ENCODE data around the gene KCTD16.

DNA sequence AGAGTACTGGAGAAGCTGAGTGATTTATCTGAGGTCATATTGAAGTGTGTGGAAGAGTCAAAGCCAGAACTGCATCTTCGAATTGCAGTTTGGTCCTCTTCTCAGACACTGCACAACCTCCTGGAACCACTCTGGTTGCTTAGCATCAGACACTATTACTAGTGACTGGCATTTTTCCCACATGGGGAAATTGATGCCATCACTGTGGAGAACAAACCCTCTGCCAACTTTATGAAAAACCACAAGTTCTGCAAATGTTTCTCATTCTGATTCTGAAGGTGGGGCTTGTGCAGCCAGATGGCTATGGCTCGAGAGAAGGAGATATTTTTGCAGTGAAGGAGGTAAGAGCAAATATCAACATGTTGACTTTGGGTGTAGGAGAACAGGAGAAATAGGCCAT lies 67.2 kb downstream of the KCTD16 start:
- TF ChIP-seq POLR2A (IDR thresholded peaks at IDR 0.05) (no peak), CTCF (IDR thresholded peaks at IDR 0.05) (no peak)

Measured in body of pancreas (tissue), 4 donors.